GM12878 (cell line): ENCODE results near the gene NKD2. TPM values are rescaled to one million over a fixed set of nuclear protein-coding genes. Genes with fewer than 3 reads are reported as not detected.

Experiments
- ATAC-seq: fragments of 200-7000 bp; cut with Tn5 transposase; 3 replicates; pipeline ENCODE4 v1.9.1; 2020; ENCODE audit warnings: mild to moderate bottlenecking, moderate library complexity
- BruUV-seq: library from RNA; stranded (reverse); fragments of 400-500 nt; replicated peaks from 2 replicates; lab custom pipeline; 2021; lab: Mats Ljungman, UMichigan
- CTCF ChIA-PET: fragments of 300-600 bp; sonication (Branson Sonifier 250); formaldehyde crosslinking; extraction: SDS; loops from one replicate; lab custom pipeline; 2021; ENCODE audit warnings: inconsistent platforms; lab: Yijun Ruan, JAX
- POLR2A ChIA-PET: fragments of 350-600 bp; formaldehyde crosslinking; extraction: SDS; loops from one replicate; lab custom pipeline; 2021; ENCODE audit warnings: inconsistent platforms; lab: Charles Lee
- RAD21 ChIA-PET: fragments of 300-600 bp; sonication (Branson Sonifier 250); formaldehyde crosslinking; loops from one replicate; lab custom pipeline; 2023; ENCODE audit warnings: antibody characterized with exemption; ENCODE audit not compliant: unreplicated experiment; lab: Charles Lee
- SMC1A ChIA-PET: fragments of 300-600 bp; sonication (Branson Sonifier 250); formaldehyde crosslinking; loops from one replicate; lab custom pipeline; 2023; ENCODE audit not compliant: unreplicated experiment, uncharacterized antibody; lab: Charles Lee
- DNase-seq: peaks from one replicate; pipeline ENCODE4 v3.0.0-alpha.2; 2011; ENCODE audit warnings: low read depth, low spot score
- FAIRE-seq: peaks from 3 replicates; lab custom pipeline; 2011; peaks lifted over from hg19 to GRCh38; lab: Jason Lieb, UNC
- H2AFZ ChIP-seq: 2 replicates; pipeline ENCODE4 v1.6.0; 2011; ENCODE audit warnings: low read depth, low read length, control low read depth; ENCODE audit not compliant: control insufficient read depth
- H3K27ac ChIP-seq: 2 replicates; pipeline ENCODE4 v1.5.1; 2011; ENCODE audit warnings: control low read depth; ENCODE audit not compliant: control insufficient read depth, insufficient read depth
- H3K27me3 ChIP-seq, 2 experiments: replicated peaks in 1 of 2; 2 replicates each; pipeline versions ENCODE4 v1.6.0 to v1.6.1; 2011; ENCODE audit warnings: low read length in 1 of 2; ENCODE audit not compliant: control insufficient read depth in 2 of 2, insufficient read depth in 2 of 2
- H3K36me3 ChIP-seq, 2 experiments: 2 replicates each; pipeline ENCODE4 v1.5.1; 2011; ENCODE audit warnings: low read length in 1 of 2; ENCODE audit not compliant: control insufficient read depth in 2 of 2, insufficient read depth in 2 of 2
- H3K4me1 ChIP-seq: 2 replicates; pipeline ENCODE4 v1.6.1; 2011; ENCODE audit warnings: mild to moderate bottlenecking, low read length, moderate library complexity, mixed read lengths; ENCODE audit not compliant: control insufficient read depth, insufficient read depth
- H3K4me2 ChIP-seq: 2 replicates; pipeline ENCODE4 v1.6.0; 2011; ENCODE audit warnings: control low read depth; ENCODE audit not compliant: control insufficient read depth, insufficient read depth
- H3K4me3 ChIP-seq: fragments of 200-600 bp; sonication (generic); 2 replicates; pipeline ENCODE4 v1.5.1; 2016
- H3K79me2 ChIP-seq: 2 replicates; pipeline ENCODE4 v1.6.0; 2011; ENCODE audit warnings: low read length; ENCODE audit not compliant: control insufficient read depth, insufficient read depth
- H3K9ac ChIP-seq: 2 replicates; pipeline ENCODE4 v1.8.0; 2011; ENCODE audit warnings: low read length, control low read depth, mixed read lengths; ENCODE audit not compliant: control insufficient read depth, insufficient read depth
- H3K9me3 ChIP-seq: replicated peaks from 3 replicates; pipeline ENCODE4 v1.5.1; 2011; ENCODE audit warnings: mild to moderate bottlenecking, low read length; ENCODE audit not compliant: control insufficient read depth, insufficient read depth
- H4K20me1 ChIP-seq: 2 replicates; pipeline ENCODE4 v1.6.0; 2011; ENCODE audit not compliant: control insufficient read depth, insufficient read depth
- E2F8 ChIP-seq: fragments of 450-650 bp; IDR thresholded peaks from 2 replicates; pipeline ENCODE4 v1.6.1; 2018; ENCODE audit warnings: mild to moderate bottlenecking, low read depth, moderate library complexity; ENCODE audit not compliant: partially characterized antibody
- NFYB ChIP-seq: IDR thresholded peaks from 2 replicates; pipeline ENCODE4 v1.6.1; 2011; ENCODE audit warnings: low read depth, mild to moderate bottlenecking, low read length, improper control_type of control experiment, moderate library complexity; ENCODE audit not compliant: insufficient read depth
- YY1 ChIP-seq: IDR thresholded peaks from 2 replicates; pipeline ENCODE4 v1.6.1; 2011; ENCODE audit warnings: low read depth, mild to moderate bottlenecking, low read length
- ZSCAN29 ChIP-seq: fragments of 450-650 bp; IDR thresholded peaks from 2 replicates; pipeline ENCODE4 v1.6.1; 2017; ENCODE audit warnings: mild to moderate bottlenecking, moderate library complexity
- WGBS: methylation state at CpG from one replicate; pipeline ENCODE4 v1.1.6; 2016; ENCODE audit warnings: low lambda C conversion rate; ENCODE audit not compliant: insufficient replicate concordance, insufficient coverage; ENCODE audit errors: missing lambda C conversion rate; 5-methylcytosine and 5-hydroxymethylcytosine counted together
- in situ Hi-C: fragments of 300-500 bp; cut with MboI; formaldehyde crosslinking; loops from 9 replicates; pipeline ENCODE4 v1.14.3; 2018; ENCODE audit warnings: mixed read lengths
- intact Hi-C: fragments of 100-400 bp; cut with micrococcal nuclease; formaldehyde crosslinking; loops from one replicate; pipeline ENCODE4 v1.14.2; 2022; ENCODE audit not compliant: unreplicated experiment
- polyA plus RNA-seq, 11 experiments: library from polyadenylated mRNA; depleted of rRNA in 4 of 11; unstranded in 6 of 11; stranded (reverse) in 5 of 11; fragments of >200 nt; fragmentation: Nextera tagmentation in 4 of 11; fragmentation: Illumina TruSeq in 1 of 11; extraction: Ambion mirVana in 4 of 11; extraction: Trizol in 1 of 11; gene quantifications; 1 replicate in 1 of 11; 2 replicates in 10 of 11; pipeline versions ENCODE4 v1.2.1 to v1.2.3, GENCODE V29; 2011 to 2016; ENCODE audit warnings: inconsistent platforms in 2 of 11, missing spikeins in 2 of 11, low read depth in 1 of 11
- total RNA-seq, 4 experiments: library from RNA; depleted of rRNA in 3 of 4; stranded (reverse); fragments of >200 nt in 3 of 4; fragmentation: Illumina TruSeq in 1 of 4; extraction: Trizol in 1 of 4; gene quantifications; 2 replicates each; pipeline versions ENCODE4 v1.2.1 to v1.2.3, GENCODE V29; 2013 to 2021

The NKD2 gene
- total and polyA plus RNA-seq, 10 of the 15 experiments (the other 5 are each of a cell fraction or from before 2014, with no cell fraction given) = 0.20 to 0.83 (median 0.26) TPM; not detected in 7

- H3K36me3 ChIP-seq = no peaks in the 10 kb centered on the region; a peak in 1 of 4 replicates
Observed at GRCh38 chr5:1051366-1051720, 42.7 kb downstream of the NKD2 start.

GRCh38 chr5:1052076-1052475, 43.5 kb downstream of the NKD2 start:
- Histone ChIP-seq H4K20me1 (no peaks in the 10 kb centered on the region), H3K9me3 (no peaks in the 10 kb centered on the region; the same call in 2 of the 3 replicates), H2AFZ (no peak overlapping the region), H3K9ac (no peak overlapping the region), H3K36me3 (no peaks in the 10 kb centered on the region; a peak in 1 of 4 replicates), H3K27me3 (no peaks in the 10 kb centered on the region), H3K79me2 (no peaks in the 10 kb centered on the region), H3K4me2 (no peak overlapping the region), H3K4me3 (no peak overlapping the region), H3K4me1 (no peaks in the 10 kb centered on the region), H3K27ac (no peak overlapping the region)
- in situ Hi-C loops = no loop called here
- ChIA-PET POLR2A (no interaction called here), RAD21 (interaction anchor here (0.8 kb wide), 1 partner anchor 89 kb away, joined by 3 read pairs; no protein-coding TSS in a partner anchor), SMC1A (no interaction called here), CTCF (interaction anchor here (2.0 kb wide), 1 partner anchor 87 kb away, joined by 7 read pairs; no protein-coding TSS in a partner anchor)
- 48% methylated on average over 17 of the region's 17 CpGs for WGBS
- no peak for ATAC-seq
- no TSS peak for BruUV-seq
- FAIRE-seq = no peak
- no peak for TF ChIP-seq E2F8
- DNase-seq = no peak
- intact Hi-C loops = no loop called here

More at GRCh38 chr5:1051366-1051720, 42.7 kb downstream of the NKD2 start:
- H2AFZ ChIP-seq = no peak overlapping the region
- H3K27ac ChIP-seq = no peak overlapping the region
- no TSS peak for BruUV-seq
- in situ Hi-C loops (no loop called here), intact Hi-C loops (no loop called here)
- no peaks in the 10 kb centered on the region for H3K27me3 ChIP-seq
- no peaks in the 10 kb centered on the region; the same call in 2 of the 3 replicates for H3K9me3 ChIP-seq
- no peaks in the 10 kb centered on the region for H3K4me1 ChIP-seq
- no peak overlapping the region for H3K4me3 ChIP-seq
- H4K20me1 ChIP-seq = no peaks in the 10 kb centered on the region
- H3K4me2 ChIP-seq = no peak overlapping the region
- POLR2A ChIA-PET = no interaction called here
- no peaks in the 10 kb centered on the region for H3K79me2 ChIP-seq
- ATAC-seq = no peak
- TF ChIP-seq YY1 (no peak), NFYB (no peak), ZSCAN29 (no peak)
- 31% methylated on average over 14 of the region's 16 CpGs for WGBS
- no peak for DNase-seq
- RAD21 ChIA-PET = interaction anchor here (0.8 kb wide), 1 partner anchor 90 kb away, joined by 3 read pairs; no protein-coding TSS in a partner anchor
- CTCF ChIA-PET = no interaction called here
- H3K9ac ChIP-seq = no peak overlapping the region
- no peak for FAIRE-seq
- SMC1A ChIA-PET = no interaction called here
